GM19238 (cell line): ENCODE data around the gene IGFBP2.
"Not testable (repeated sequence)": the region's sequence is repeated elsewhere in the genome, so short reads cannot be mapped to it uniquely, and the experiment has no call there.

Experiments
- DNase-seq: peaks from one replicate; pipeline ENCODE4 v3.0.0; 2011; ENCODE audit warnings: low spot score; ENCODE audit not compliant: insufficient read length

IGFBP2 gene

DNA sequence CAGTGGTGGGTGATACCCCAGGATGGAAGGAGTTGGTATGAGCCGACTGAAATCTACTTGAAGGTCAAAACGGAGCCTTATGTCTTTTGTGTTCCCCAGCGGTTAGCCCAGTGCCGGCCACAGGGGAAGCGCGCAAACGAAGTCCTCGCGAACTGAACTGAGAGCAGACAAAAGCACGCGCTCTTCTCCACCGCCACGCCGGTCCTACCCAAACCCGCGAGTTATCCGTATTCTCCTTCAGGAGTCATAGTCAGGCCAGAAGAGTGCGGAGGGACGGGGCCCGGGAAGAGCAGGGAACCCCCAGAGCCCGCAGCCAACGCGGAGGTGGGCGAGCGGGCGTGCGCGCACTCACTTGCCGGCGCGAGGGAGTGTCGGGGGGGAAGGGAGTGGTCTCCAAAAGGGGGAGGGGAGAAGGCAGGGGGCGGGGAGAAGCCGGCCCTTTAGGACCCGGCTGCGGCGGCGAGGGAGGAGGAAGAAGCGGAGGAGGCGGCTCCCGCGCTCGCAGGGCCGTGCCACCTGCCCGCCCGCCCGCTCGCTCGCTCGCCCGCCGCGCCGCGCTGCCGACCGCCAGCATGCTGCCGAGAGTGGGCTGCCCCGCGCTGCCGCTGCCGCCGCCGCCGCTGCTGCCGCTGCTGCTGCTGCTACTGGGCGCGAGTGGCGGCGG is at the start of gene IGFBP2:
Gene IGFBP2, plus strand, starts transcription at position 469 of the 664 bp plus-strand sequence. Its CDS starts 104 bp downstream, at position 573.
- DNase-seq = no peak

- DNase-seq = no peak
Measured at GRCh38 chr2:216583606-216584005, 49.6 kb upstream of the IGFBP2 start.

DNA sequence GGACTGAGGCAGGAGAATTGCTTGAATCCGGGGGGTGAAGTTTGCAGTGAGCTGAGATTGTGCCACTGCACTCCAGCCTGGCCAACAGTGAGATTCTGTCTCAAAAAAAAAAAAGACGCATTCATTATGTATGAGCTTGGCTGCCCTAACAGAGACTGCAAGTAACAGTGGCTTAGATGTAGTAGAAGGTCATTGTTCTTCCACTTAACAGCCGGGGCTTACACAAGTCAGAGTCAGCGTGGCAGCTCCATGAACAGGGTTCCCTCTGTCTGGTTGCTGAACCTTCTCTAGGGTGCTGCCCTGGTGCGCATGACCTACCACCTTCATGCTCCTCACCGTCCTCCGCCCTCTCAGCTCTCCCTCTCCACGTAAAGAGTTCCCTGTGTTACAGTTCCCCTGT is 49.1 kb upstream of the IGFBP2 start:
- no peak for DNase-seq

DNA sequence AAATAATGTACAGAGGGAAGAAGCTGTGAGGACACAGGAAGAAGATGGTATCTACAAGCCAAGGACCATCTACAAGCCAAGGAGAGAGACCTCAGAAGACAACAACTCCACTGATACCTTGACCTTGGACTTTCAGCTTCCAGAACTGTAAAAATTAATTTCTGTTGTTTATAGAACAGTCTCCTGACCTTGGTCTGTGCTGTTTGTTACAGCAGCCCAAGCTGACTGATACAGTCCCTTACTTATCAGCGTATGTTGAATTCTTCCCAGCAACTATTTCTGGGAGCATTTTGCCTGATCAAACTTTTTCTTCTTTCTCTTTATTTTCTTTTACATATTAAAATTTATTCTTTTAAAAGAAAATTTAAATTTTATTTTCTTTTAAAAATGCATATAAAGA is 47.8 kb upstream of the IGFBP2 start:
- no peak for DNase-seq

DNA sequence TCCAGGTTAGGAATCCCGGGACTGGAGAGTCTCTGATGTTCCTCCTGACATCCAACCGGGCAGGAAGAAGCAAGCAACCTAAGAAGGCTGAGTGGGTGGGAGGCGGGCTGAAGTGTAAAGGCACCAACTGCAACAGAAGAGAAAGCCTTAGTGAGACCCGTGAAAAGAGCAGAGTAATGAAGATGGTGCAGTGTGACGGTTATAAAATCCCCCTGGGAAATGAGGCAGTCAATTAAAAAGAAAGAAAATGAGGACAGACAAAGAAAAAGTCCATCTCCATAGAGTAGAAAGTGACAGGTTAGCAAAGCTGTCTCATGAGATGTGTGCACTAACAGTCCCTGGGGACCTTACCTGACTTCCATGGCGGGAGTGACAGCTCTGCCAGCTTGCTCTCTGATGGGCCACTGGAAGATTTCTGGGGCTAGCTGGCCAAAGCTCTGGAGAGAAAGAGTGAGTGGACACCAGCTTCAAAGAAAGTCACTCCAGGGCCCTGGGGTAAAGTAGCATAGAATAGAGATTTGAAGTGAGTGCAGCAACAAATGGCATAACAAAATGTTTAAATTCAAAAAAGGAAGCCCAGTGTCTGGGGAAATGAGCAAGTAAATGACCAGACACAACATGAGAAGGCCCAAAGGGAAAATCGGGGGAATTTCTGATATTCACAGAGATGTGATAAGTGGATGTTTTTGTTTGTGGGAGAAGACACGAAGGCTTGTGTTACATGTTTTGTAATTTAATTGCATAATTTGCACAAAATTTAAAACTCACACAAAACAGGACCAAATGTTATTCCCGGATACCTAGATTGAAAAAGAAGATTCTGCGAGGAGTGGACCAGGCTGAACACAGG is 44.1 kb upstream of the IGFBP2 start:
- no peak for DNase-seq

- no peak for DNase-seq
Measured at GRCh38 chr2:216589791-216590190, 43.4 kb upstream of the IGFBP2 start.

DNA sequence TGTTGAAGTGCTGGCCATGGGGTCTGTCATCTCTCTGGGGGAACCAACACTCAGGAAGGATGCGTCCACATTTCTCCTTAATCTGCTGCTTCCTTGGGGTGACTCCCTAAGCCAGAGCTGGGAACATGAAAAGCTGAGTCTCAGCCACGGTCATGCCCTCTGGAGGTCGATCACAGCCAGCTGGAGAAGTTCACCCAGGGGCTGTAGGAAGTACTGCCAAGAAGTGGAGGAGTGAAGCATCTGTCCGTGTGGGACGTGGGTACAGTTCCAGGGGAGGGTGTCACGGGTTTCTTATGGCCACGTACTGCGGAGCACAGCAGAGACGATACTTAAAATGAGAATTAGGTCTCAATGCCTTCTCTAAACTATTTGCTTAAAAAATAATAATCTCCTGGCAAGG is 42.4 kb upstream of the IGFBP2 start:
- no peak for DNase-seq

DNA sequence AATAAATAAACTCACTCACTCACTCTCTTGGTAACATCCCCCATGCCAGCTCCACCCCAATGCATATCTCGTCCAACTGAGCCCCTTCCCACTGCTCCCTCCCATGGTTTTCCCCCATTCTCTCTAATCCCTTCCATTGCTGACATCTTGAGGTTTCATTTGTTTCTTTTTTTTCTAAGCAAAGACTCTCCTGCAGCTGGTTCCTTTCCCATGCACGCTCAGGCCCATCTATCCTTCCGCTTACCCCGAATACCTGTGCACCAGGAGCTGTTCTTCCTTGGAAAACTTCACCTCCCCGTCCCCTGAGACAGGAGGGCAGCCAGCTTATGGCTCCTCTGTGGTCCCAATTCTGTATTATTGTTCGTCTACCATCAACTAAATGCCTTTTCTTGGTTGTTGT is 41.7 kb upstream of the IGFBP2 start:
- DNase-seq = no peak

GRCh38 chr2:216594081-216594480 is 39.1 kb upstream of the IGFBP2 start:
- DNase-seq = no peak

DNA sequence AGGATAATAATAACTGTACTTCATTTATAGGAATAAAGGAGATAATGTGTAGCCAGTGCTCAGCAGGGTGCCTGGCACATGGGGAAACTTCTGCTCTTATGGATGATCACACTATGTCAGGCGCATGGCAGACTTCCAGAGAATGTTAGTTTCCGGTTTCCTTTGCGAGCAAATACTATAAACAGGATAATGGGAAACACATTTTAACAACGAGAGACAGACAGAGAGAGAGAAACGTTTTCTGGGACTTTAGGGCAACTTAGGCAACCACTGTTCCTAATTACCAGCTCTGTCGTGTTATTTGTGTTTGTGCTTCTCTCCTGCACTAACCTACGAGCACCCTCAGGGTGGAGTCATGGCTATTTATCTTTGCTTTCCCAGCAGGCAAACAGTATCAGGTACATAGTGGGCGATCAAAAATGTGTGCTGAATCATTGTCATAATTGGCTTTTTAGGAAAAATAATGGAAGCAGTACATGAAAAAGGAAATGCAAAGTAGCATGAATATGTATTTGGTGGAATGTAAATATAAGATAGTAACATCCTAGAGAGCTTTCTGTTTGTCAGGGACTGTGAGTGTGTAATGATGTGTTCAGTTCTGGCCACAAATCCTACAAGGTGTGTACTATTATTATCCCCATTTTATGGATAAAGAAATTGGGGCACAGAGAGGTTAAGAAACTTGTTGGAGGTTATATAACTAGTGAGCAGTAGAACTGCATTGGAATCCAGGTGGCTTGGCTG is 36.8 kb upstream of the IGFBP2 start:
- no peak for DNase-seq

DNA sequence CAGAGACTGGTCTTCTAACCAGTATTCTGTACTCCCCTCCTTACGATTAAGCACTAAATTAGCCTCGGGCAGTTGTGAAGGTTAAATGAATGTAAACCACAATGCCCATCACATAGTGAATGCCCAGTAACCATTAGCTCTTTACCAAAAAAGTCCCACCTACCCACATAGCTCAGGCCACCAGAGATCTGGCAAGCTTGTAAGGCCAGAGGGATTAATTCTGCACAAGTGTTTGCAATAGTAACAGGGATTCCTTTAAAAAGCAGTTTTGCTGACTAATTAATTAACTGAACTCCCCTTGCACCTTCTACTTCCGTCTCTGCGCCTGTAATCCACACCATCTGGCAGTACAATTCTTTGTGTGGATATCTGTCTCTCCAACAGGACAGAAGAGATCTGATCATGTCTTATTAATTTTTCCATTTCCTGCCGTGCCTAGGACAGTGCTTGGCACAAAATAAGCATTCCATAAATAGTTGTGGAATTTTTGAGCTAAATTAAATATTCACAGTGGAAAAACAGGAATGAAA is 36.2 kb upstream of the IGFBP2 start:
- DNase-seq = no peak

DNA sequence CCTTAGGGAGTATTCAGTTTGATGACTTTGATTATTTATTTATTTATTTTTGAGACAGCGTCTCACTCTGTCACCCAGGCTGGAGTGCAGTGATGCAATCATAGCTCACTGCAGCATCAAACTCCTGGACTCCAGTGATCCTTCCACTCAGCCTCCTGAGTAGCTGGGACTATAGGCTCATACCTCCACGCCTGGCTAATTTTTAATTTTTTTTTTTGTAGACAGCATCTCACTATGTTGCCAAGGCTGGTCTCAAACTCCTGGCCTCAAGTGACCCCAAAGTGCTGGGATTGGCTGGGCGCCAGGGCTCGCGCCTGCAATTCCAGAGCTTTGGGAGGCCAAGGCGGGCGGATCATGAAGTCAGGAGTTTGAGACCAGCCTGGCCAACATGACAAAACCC is 35.4 kb upstream of the IGFBP2 start:
- not testable (repeated sequence) for DNase-seq

DNA sequence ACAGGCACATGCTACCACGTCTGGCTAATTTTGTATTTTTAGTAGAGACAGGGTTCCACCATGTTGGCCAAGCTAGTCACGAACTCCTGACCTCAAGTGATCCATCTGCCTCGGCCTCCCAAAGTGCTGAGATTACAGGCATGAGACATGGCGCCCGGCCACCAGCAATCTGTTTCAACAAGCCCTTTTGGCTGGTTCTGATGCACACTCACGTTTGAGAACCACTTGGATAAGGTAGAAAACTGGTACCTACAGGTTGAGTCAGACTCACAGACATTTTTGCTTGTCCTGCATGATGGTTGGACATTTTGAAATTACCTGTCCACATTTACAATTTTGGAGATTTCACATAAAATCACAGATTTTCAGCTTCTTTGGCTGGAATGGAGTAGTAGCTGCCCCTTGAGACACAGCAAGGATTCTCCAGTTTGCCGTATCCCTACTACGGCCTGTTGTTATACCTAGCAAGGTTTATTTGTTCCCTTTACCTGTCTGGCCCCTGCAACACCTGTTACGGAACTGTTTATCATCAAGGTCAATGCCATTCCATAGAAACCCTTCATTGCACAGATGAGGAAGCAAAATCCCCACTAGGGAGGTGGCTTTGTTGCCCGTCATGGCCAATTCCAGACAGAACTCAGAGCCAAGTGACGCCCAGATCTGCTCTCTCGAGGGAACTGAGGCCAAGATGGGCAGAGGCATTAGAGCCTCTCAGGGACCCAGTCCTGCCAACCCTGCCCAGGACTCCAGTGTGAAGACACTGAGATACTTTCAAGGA is 31.4 kb upstream of the IGFBP2 start:
- no peak for DNase-seq

DNA sequence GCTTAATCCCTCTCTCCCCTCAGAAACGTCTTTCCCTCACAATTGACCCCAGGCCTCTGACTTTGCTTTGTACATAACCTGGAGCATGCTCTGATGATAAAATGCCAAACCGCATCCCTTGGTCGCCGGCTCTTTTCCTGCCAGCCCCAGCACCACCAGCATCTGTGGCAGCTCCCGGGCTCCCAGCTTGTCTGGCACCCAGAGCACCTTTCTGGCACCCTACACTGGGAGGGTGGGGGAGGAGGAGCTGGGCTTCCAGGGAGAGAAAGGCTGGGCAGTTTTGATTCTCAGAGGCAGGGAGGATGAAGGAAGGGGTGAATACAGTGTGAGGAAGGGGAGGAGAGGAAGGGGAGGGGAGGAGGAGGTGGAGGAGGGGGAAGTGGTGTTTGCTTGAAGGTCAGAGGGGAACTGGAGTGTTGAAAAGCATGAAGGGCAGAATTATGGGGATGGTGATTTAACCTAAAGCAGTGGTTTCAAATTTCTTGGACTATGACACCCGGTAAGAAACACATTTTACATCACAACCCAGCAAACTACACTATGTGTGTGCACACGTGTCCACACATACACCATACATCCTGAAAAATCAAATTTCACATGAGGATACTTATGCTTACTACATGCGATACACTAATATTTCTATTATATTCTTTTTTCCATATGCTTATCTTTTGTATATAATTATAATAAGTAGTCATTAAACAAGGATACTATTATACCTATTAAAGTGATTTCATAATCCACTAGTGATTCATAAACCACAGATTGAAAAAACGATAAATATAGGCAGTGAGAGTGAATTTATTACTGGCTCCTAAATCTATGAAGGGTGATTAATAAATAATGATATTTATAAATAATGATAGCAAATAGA is 30.0 kb upstream of the IGFBP2 start:
- DNase-seq = no peak

- no peak for DNase-seq
Measured at GRCh38 chr2:216603884-216604245, 29.4 kb upstream of the IGFBP2 start.

DNA sequence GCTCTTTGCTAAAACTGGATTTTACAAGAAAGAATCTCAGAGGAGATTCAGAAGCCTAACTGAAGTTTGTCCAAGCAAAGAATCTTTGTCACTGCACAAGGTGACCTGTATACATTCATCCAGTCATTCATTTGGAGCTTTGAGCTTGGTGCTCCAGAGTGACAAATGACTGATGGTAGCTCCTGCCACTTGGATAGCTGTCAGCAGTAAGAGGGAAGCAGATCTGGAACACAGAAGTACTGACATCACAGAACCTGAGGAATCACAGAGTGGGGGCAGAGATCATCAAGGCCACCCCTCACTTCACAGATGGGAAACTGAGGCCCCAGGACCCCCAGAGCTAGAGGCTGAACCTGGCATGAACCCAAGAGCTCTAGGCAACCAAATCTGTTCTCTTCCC is 28.8 kb upstream of the IGFBP2 start:
- DNase-seq = no peak

GRCh38 chr2:216606551-216607276 is 26.5 kb upstream of the IGFBP2 start:
- DNase-seq = peak; percentile 58

- no peak for DNase-seq
Measured at GRCh38 chr2:216607277-216607560, 26.0 kb upstream of the IGFBP2 start.

DNA sequence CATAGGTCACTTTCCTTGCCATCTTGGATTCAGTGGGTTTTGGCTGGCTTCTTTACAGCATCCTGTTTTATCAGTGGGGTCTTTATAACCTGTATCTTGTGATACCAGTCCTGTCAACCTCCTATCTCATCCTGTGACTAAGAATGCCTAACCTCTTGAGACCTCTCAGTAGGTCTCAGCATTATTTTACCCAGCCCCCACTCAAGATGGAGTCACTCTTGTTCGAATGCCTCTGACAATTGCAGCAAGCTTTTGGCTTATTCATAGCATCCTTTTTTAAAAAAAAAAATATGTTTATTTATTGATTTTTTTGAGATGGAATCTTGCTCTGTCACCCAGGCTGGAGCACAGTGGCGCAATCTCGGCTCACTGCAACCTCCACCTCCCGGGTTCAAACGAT is 24.7 kb upstream of the IGFBP2 start:
- DNase-seq = no peak
